Stimulated activated CD8-positive, alpha-beta memory T cell treated with anti-CD3 and anti-CD28 coated beads, Interleukin-12 subunit alpha, Interleukin-12 subunit beta, amount 100 ng/mL, for 24 hours (primary cell): ENCODE results near the gene COL7A1.
A peak's percentile ranks its signal among the peaks of the same experiment; 100 is the strongest.

Source experiments
- DNase-seq: peaks from one replicate; pipeline ENCODE4 v3.0.0-alpha.2; 2020; ENCODE audit errors: extremely low read depth

COL7A1 gene

GRCh38 chr3:48619541-48620524 is 24.7 kb upstream of the COL7A1 start:
- DNase-seq: no peak

GRCh38 chr3:48617559-48617958 is 22.4 kb upstream of the COL7A1 start:
- no peak for DNase-seq

- DNase-seq: no peak
Observed at GRCh38 chr3:48614044-48614443, 18.9 kb upstream of the COL7A1 start.

- no peak for DNase-seq
Observed at GRCh38 chr3:48612309-48612708, 17.2 kb upstream of the COL7A1 start.

- DNase-seq: peak; percentile 78
Observed at GRCh38 chr3:48609088-48610005, 14.2 kb upstream of the COL7A1 start, which contains the start of gene UQCRC1. Gene UQCRC1, minus strand, starts transcription at chr3:48609646. Its CDS starts 26 bp downstream, at chr3:48609620.

GRCh38 chr3:48607519-48607918 is 12.4 kb upstream of the COL7A1 start:
- no peak for DNase-seq

GRCh38 chr3:48601622-48601994 is 6.5 kb upstream of the COL7A1 start:
- no peak for DNase-seq

GRCh38 chr3:48600711-48601621 is 5.8 kb upstream of the COL7A1 start:
- no peak for DNase-seq

GRCh38 chr3:48599509-48600285 is 4.6 kb upstream of the COL7A1 start:
- DNase-seq: no peak

- DNase-seq: no peak
Observed at GRCh38 chr3:48599077-48599501, 4.0 kb upstream of the COL7A1 start.

- no peak for DNase-seq
Observed at GRCh38 chr3:48598323-48599076, 3.4 kb upstream of the COL7A1 start.

- DNase-seq: no peak
Observed at GRCh38 chr3:48597408-48597800, 2.3 kb upstream of the COL7A1 start.

- no peak for DNase-seq
Observed at GRCh38 chr3:48596676-48597407, 1.7 kb upstream of the COL7A1 start.

GRCh38 chr3:48596157-48596556 is 1.0 kb upstream of the COL7A1 start:
- no peak for DNase-seq

- DNase-seq: no peak
Observed at GRCh38 chr3:48595526-48596121, 495 bp upstream of the COL7A1 start.

GRCh38 chr3:48594417-48595049 is 596 bp downstream of the COL7A1 start:
- DNase-seq: no peak

- DNase-seq: no peak
Observed at GRCh38 chr3:48593337-48593736, 1.8 kb downstream of the COL7A1 start.

GRCh38 chr3:48592519-48593087 is 2.5 kb downstream of the COL7A1 start:
- DNase-seq: no peak
